M059J (cell line): ENCODE data around the gene LRRC31. TPM values are rescaled to one million over a fixed set of nuclear protein-coding genes. Genes with fewer than 3 reads are reported as not detected.

ENCODE experiments used
- DNase-seq: peaks from one replicate; pipeline ENCODE4 v3.0.0-alpha.2; 2012; ENCODE audit warnings: low read depth
- total RNA-seq: library from RNA; depleted of rRNA; stranded (reverse); fragments of >200 nt; shearing (Covaris generic); gene quantifications from 2 replicates; pipeline ENCODE4 v1.2.3, GENCODE V29; 2014

The LRRC31 gene
- total RNA-seq, 1 experiment from 2014 or later = not detected

DNA sequence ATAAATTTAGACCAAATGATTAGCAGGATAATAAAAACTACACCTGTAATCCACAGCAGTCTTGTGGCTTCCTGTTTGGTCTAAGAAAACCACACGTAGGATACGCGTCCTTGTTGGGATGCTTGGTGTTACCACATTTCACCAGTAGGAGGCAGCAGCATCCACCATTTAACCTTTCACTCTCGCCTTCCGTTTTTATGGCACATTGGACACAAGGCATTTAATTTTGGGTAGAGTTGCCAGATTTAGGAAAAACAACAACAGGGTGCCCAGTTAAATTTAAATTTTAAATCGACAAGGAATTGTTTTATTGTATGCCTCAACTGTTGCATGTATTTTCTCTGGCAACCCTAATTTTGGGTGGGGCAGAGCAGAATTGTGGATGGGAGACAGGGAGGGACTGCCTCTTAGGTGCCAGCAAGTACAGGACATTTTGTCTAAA, 6.3 kb downstream of the LRRC31 start:
- DNase-seq = peak; percentile 80

DNA sequence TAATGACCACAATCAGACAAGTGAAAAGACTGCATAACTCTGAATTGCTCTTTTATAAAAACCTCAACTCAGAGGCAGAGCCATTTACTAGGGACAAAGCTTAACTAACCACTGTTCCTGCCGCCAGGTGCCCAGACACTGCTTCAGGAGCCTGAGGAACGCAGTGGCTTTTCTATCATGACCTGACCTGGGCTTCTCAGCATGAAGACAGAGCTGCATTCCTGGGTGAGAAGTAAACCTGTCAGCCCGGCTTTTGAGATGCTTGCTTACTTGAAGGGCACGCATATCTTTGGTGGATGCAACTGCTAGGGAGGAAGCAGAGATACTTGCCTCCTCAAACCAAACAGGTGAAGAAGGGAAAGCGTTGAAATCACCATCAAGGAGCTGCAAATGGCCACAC, 7.9 kb downstream of the LRRC31 start:
- DNase-seq = no peak

DNA sequence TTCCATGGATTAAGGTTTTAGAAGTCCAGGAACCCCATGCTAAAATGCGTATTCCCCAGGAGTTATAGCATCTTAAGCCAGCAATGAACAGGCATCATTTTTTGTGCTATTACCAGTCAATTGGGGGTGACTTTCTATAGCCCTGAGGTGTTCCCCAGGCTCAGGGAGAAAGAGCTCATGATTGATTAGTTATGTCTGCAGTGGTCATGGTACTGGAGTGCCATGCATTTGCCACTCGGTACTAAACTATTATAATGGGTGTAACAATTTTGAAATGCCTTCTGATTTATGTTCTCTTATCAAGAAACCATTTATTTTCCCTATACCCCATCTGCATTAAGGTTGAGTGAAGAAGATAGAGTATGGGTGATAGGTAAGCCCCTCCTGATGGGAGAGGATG, 11.9 kb downstream of the LRRC31 start:
- DNase-seq = no peak

- DNase-seq = no peak
Observed at GRCh38 chr3:169855514-169855913, 14.2 kb downstream of the LRRC31 start.

DNA sequence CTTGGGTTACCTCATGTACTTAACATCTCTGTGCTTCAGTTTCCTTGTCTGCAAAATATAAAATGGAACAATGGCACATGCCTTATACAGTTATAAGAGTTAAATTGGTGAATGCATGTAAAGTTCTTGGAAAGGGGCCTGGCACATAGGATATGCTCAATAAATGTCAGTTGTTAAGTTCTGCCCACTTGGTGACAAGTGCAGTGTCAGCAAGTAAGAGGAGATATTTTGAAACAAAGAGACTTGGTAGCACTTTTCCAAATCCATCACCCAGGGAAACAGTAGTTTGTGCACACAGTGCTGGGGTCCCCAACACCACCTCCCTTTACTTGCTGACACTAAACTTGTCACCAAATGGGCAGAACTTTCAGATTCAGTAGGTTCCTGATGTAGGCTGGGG, 19.1 kb downstream of the LRRC31 start:
- no peak for DNase-seq

DNA sequence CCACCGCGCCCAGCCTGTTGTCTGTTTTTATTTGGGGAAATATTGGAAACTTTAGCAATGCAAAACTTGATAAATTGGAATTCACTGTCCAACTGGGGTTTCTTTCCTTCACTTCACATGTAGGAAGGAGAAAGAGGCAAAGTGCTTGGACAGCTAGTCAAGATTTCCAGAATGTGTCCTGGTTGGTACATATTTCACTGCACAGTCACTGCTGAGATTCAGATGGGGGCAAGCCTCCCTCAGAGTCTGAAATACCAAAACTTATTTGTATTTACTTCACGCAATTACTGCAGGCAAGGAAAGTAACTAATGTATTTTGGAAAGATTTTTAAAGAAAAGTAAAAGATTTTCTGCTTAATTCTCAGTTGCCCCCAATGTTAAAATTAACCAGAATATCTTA, 21.0 kb downstream of the LRRC31 start:
- DNase-seq = no peak

DNA sequence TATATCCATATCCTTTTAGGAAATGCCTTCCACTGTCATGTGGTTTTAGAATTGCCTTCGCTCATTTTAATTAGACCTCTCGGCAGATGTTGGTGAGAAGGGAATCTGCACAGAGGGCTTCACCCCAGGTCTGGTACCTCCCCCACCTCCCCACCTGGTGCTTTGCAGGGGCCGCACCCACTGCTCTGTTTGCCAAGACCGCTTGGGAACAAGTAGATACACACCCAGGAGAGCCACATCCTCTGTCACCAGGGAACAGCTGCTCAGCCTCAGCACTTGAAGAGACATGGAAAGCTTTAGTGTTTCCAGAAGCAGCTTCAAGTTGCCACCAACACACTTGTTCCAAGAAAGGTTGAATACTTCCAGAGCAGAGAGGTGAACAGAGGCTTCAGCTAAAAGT, 21.8 kb downstream of the LRRC31 start:
- DNase-seq = no peak

- peak; percentile 95 for DNase-seq
Observed at GRCh38 chr3:169846458-169847193, 23.1 kb downstream of the LRRC31 start.

- DNase-seq = no peak
Observed at GRCh38 chr3:169842960-169843359, 26.8 kb downstream of the LRRC31 start.

DNA sequence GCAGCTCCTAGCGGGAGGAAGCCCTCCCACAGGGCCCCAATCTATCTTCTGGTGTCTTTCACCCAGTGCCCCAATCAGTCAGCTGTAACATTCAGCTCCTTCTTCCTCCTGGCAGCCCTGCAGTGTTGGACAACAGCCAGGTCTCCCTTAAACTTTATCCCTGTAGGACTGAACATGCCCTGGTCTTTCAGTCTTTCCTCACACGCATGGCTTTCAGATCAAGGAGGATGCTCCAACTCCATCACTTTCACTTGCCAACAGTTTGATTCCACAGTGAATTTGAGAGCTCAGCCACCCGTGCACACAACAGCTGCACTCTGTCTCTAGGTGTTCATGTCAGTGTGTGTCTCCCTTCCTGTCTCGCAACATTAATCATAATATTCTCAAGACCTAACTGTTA, 28.6 kb downstream of the LRRC31 start:
- peak; percentile 45 for DNase-seq

- no peak for DNase-seq
Observed at GRCh38 chr3:169838511-169839030, 31.2 kb downstream of the LRRC31 start.

GRCh38 chr3:169836942-169837275, 32.8 kb downstream of the LRRC31 start:
- DNase-seq = no peak

GRCh38 chr3:169836078-169836941, 33.4 kb downstream of the LRRC31 start:
- DNase-seq = peak; percentile 53

DNA sequence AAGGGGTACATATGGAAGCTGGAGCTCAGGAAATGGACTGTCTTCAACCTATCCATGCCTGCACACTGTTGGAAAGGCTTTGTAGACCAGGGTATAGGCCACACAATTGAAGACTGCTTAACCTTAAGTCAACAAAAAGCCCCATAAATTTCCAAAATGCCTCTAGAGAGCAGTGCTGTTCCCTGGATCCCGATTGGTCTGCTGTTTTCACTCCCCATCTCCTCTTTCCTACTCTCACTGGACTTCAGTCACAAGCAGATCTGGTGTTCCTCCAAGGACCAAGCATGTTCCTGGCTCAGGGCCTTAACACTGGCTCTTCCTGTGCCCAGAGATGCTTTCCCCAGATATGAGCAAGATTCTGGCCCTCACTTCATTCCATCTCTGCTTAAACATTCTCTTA, 34.2 kb downstream of the LRRC31 start:
- DNase-seq = peak; percentile 16

DNA sequence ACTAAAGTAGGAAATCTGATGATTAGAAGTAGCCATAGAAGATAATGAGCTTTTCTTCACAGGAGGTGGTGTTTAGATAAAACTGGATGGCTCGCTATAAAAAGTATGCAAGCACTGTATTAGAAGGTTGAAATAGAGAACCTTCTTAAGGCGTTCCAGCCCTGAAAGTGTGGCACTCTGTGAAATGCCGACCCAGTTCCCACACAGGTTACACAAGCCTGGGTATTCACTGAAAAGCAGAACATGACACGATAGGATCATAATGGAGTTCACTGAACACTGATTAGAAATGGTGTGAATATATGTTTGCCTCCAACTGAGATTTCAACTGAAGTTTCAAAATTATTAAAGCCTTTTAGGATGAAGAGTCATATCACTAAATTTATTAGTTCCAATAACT, 42.0 kb downstream of the LRRC31 start:
- DNase-seq = no peak

DNA sequence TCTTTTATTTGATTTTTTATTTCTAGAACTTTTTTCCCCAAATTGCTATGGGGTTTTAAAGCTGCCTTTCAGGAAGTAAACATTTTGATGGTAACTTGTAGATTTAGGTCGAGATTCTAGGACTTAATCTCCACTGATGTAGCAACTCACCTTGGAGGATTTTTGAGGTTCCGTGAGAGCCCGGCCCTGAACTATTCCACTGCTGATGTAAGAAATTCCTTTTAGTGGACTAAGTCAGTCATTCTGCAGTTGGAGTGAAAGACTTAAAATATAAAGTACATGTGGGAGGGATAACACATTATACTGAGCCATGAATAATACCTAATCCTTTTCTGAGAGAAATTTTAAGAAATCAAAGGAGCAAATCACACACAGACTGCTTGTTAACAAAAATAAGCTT, 44.4 kb downstream of the LRRC31 start:
- no peak for DNase-seq

DNA sequence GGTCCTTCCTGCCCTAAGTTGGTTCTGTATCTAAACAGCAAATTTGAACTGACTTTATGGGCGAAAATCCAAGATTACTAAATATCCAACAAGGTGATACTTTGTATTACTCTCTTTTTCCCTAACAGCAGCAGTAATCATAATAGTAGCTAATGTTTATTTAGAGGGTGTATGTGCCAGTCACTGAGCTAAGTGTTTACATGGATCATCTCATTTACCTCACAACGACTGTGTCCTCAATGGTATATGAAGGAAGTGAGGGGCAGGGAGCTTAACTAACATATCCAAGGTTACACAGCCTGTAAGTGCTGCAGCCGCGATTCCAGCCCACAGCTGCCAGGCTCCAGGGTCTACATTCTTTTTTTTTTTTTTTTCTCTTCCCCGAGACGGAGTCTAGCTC, 46.8 kb downstream of the LRRC31 start:
- DNase-seq = no peak

DNA sequence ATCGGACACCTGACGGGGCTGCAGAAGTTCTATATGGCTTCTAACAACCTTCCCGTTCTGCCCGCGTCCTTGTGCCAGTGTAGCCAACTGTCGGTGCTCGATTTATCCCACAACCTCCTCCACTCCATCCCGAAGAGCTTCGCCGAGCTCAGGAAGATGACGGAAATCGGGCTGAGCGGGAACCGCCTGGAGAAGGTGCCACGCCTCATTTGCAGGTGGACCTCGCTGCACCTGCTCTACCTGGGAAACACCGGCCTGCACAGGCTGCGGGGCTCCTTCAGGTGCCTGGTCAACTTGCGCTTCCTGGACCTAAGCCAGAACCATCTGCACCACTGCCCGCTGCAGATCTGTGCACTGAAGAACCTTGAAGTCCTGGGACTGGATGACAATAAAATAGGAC, 47.2 kb downstream of the LRRC31 start:
- no peak for DNase-seq

- DNase-seq = no peak
Observed at GRCh38 chr3:169822091-169822490, 47.6 kb downstream of the LRRC31 start.

- DNase-seq = peak; percentile 29
Observed at GRCh38 chr3:169818316-169818715, 51.4 kb downstream of the LRRC31 start.

DNA sequence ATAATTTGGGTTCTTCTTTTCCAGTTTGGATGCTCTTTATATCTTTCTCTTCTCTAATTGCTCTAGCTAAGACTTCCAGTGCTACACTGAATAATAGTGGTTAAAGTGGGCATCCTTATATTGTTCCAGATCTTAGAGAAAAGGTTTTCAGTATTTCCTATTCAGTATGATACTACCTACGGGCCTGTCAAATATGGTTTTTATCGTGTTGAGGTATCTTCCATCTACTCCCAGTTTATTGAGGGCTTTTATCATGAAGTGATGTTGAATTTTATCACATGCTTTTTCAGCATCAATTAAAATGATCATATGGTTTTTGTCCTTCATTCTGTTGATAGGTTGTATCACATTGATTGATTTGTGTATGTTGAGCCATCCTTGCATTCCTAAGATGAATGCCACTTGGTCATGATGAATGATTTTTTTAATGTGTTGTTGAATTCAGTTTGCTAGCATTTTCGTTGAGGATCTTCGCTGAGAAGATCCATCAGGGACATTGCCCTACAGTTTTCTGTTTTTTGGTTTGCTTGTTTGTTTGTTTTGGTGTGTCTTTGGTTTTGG, 54.1 kb downstream of the LRRC31 start:
- no peak for DNase-seq

DNA sequence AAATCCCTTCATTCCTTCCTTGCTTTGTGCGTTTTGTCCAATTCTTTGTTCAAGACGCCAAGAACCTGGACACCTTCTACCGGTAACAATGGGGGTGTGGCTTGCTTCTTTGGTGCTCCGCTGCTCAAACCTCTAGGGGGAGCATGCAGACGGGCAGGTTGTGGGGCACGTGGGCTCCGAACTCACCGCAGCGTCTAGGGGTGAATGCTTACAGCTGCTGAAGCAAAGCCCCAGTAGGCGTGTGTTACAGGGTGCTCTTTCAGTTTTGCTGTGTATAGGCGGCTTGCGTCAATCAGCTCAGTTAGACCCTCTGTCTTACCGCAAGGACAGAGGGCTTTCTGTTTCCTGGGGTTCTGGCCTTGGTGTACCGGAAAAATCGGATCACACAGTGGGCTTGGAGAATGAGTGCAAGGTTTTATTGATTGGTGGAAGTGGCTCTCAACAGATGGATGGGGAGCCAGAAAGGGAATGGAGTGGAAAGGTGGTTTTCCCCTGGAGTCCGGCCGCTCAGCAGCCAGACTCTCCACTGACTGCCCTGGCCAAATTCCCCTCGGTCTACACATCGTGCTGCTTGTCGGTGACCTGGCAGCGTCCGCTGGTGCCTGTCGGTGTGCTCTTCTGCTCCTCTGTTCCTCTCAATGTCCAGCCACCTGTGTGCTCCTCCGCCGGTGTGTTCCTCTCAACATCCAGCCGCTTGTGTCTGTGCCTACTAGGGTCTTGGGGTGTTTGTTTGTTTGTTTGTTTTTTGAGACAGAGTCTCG, 55.8 kb downstream of the LRRC31 start:
- peak; percentile 77 for DNase-seq
